NCI-H1436 treated with DMSO at 0.1 percent for 48 hours (cell line): ENCODE measurements around the gene COL8A2.

Experiments used
- DNase-seq: peaks from one replicate; lab custom pipeline; 2025; lab: John Stamatoyannopoulos, UW

Gene COL8A2

DNA sequence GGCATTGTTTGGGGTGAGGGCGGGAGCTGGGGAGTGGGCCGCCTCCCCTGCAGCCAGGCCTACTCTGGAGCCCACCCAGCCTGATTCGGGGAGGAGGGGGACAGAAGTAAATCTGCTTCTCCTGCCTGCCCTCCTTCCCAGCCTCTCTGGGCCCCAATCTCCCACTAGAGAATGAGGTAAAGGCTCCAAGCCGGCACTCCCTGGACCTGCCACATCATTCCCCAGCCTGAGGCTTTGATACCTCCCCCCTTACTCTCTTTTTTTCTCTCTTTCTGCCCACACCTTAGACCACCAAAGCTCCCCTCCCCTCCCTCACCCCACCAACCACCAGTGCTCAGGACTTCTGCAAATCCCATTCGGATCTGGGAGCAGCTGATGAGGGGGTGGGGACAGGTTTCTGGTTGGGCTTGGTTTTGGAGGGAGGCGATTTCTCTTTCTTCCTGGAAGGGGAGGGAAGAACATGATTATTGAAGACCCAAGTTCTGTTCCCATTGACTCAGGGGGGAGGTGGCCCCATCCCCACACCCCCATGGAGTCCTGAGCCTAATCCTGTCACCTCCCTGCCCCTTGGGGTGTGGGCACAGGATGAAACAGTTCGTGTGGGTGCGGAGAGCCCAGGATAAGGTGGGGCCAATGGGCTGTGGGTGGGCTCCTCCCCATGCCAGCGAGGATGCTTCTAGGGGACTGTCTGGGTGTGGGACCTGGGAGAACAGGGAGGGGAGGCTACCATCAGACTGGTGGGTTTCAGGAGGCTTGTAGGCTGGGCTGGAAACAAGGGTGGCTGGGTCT, 32.3 kb upstream of the COL8A2 start:
- DNase-seq = no peak

DNA sequence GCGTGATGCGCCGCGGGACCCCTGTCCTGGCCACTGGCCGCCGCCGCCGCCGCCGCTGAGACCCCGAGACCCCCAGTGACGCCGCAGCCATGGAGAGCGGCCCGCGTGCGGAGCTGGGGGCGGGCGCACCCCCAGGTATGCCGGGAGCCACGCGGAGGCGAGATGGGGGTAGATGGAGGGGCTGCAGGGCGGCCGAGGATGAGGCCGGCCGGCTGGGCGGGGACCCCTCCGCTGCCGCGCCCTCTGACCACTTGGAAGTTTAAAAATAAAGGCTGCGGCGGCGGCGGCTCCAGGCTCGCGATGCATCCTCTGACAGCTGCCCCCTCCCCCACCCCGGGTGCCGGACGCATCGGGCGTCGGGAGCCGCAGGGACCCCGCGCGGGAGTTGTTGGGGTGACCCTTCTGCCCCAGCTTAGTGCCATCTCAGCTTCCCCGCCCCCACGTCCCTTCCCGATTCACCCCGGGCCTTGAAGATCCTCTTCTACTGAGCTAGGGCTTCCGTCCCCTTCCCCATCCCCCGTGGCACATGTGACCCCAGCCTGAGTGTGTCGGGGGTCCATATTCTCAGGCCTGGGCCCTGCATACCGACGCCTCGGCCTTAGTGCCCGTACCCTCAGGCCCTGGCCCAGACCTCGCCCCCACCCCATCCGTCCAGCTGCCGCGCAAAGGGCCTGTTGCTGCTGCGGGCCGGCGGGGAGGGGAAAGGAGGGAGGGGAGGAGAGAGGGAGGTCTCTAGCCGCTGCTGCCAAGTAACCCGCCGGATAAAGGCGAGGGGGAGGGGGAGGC, 31.5 kb upstream of the COL8A2 start:
- DNase-seq = no peak

DNA sequence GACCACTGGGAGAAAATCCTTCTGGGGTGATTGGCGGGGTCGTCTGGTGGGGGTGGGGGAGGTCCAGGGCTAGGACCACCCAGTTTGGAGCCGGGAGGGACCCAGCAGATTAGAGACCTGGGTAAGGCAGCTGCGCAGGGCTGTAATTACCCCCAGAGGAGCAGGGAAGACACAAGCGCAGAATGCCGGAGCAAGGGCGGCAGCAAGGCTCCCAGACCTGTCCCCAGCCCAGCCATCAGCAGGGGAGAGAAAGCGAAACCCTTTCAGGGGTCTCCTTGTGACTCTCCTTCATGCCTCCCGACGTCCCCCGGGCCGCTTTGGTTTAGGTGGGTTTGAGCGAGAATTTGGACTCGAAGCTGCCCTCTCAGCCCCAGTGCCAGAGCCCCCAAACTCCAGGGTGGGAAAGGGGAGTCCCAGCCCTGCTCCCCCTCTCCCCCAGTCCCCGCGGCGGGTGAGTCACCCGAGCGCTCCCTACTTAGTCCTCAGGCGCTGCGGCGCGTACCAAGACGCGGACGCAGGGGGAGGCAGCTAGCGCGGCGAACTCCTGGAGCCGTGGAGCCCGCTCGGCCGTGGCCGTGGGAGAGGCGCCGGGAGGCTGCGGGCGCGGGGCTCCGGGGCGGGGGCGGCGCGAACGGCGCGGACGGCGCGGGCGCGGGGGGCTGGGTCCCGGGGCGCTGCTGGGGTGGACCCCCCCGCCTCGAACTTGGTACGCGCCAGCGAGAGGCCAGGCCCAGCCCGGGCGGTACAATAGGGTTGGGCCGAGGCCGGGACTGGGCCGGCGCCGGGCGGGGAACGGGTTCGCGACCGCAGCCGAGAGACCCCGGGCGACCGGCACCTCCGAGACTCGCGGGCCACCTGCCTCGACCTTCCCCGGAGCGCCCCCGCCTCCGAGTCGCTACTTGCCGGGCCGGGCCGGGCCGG, 30.6 kb upstream of the COL8A2 start, which contains the start of gene MAP7D1:
TSS of gene MAP7D1 (plus strand) at position 753 of the 921 bp plus-strand sequence. CDS start 258 bp downstream, outside the sequence.
- DNase-seq = no peak

DNA sequence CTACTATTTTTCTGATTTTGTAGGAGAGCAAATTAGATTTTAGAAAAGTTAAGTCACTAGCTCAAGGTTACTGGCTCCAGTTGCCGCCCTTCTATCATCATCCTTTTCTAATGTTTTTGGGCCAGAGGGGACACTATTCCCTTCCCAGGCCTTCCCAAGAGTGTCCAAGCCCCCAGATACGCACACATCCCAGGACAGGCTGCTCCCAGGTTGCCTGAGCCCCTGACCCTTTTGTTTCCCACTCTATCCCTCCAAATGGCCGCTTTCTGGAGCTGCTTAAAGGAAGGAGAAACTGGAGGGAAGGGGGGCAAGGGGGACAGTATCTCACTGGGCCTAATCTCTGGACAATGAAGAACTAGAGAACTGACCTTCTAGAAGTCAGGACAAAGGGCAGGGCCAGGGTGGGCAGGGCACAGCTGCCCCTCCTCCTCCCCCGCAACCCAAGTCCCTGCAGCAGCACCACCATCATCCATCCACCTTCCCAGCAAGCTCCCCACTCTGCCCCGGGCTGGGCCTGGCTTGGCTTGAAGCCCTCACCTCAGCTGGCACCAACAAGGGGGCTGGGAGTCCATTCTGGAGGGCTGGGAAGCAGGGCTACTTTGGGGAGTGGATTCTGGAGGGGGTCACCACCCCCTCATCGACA, 29.9 kb upstream of the COL8A2 start:
- DNase-seq = no peak

DNA sequence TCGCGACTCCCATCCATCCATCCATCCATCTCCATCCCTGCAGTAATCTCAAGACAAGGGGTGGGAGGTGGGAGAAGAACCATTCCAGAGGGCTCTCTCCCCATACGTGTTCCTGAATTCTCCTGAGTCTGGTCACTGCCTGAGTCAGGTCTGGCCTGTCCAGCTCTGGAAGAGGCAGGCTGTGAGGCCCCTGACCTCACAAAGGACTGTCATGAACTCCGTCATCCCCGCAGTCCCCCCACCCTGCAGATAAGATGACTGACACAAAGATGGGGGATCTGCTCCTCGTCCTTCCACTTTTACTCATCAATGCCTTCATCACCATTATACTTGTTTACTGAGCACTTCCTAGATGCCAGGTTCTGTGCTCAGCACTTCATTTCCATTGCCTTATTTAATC, 29.3 kb upstream of the COL8A2 start:
- no peak for DNase-seq

DNA sequence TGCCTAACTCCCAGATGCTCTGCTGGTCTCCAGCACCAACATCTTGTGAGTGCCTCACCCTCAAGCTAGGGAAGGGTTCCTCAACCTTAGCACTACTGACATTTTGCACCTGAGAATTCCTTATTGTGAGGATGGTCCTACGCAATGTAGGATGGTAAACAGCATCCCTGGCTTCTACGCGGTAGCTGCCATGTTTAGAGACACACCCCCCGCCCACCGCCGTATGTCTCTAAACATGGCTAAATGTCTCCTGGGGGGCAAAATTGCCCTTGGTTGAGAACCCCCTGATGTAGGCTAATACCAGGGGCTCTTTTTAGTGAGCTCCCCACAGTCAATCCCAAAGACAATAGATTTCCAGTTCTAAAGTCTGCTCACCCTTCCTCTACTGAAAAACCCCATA, 28.5 kb upstream of the COL8A2 start:
- DNase-seq = no peak

DNA sequence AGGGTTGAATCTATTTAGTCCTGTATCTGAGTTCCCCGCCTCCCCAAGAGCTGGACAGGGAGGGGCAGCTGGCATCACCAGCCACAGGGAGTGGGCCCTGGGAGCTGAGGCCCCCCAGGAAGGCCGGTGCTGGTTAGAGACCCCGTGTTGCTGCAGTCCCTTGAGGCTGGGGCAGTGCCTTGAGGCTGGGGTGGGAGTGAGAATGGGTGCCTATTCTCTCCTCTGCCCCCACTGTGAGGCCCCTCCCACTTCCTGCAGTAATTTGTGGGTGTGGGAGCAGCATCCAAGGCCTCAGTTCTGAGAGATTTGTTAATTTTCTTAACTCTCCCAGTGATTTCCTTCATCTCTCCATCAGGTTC, 26.8 kb upstream of the COL8A2 start:
- DNase-seq = no peak

DNA sequence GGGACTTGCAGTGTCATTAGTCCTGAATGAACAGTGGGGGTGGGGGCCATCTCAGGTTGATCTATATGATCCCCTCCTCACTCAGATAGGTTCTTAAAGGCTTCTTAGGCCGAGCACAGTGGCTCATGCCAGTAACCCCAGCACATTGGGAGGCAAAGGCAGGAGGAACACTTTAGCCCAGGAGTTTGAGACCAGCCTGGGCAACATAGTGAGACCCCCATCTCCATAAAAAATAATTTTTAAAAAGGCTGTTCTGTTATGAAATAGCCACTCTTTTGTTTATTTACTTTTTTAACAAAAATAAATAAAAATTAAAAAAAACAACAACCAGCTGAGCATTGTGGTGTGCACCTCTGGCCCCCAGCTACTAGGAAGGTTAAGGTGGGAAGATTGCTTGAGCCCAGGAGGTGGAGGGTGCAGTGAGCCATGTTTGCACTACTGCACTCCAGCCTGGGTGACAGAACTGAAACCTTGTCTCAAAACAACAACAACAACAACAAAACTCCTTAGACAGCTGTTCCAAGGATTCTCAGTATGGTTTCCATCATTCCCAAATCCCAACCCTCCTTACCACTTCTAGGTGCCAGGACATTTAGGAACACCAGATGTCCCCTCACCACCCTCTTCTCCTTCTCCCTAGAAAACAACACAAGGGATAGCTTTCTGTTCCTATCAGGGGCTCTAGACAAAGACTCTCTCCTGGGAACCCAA, 26.3 kb upstream of the COL8A2 start:
- no peak for DNase-seq

DNA sequence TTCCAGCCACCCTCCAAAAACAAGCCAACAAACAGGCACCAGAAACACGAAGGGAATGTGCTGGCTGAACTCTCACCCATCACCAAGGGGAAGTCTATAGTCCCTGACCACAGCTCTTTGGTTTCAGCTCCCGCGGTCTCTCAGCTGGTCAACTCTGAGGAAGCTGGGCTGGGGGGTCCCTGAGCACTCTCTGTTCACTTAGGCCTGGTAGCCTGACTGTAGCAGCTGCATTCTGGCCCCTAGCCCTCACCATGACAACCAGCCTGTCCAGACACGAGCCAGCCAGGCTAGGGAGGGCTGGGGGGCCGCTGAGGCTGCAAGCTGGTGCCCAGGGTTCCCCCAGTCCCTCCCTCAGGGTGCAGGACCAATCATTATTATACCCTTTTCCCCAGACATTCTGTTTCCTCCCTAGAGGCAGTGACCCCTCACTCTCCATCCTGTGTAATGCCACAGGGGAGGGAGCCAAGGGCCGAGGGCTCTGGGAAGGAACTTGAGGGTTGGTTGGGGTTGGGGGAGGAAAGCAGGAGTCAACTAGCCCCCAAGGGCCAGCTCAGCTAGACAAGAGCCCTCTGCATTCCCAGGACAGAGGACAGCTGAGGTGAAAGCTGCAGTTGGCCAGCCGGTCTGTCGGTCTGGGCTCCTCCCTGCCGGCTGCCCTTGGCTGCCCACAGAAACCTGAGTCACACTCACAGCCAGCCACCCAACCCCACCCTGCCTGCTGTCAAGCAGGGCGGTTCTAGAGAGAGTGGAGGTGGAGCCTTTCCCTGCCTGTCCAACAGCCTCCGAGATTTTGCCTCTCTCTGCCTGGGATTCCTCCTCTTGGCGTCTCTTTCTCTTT, 25.5 kb upstream of the COL8A2 start:
- peak; percentile 75 for DNase-seq

DNA sequence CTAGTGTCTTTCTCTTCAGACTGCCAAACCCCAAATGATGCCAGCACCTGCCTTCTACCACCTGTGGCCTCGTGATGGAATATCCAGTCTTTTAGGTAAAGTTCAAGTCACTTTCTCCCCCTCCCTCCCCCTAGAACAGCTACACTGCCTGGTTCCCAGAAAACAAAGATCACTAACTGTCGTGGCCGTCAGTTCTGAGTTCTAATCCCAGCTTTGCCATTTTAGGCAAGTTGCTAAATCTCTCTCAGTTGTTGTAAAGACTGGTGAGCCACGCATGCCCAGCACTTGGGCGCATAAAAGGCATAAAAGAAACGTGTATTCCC, 24.9 kb upstream of the COL8A2 start:
- no peak for DNase-seq

DNA sequence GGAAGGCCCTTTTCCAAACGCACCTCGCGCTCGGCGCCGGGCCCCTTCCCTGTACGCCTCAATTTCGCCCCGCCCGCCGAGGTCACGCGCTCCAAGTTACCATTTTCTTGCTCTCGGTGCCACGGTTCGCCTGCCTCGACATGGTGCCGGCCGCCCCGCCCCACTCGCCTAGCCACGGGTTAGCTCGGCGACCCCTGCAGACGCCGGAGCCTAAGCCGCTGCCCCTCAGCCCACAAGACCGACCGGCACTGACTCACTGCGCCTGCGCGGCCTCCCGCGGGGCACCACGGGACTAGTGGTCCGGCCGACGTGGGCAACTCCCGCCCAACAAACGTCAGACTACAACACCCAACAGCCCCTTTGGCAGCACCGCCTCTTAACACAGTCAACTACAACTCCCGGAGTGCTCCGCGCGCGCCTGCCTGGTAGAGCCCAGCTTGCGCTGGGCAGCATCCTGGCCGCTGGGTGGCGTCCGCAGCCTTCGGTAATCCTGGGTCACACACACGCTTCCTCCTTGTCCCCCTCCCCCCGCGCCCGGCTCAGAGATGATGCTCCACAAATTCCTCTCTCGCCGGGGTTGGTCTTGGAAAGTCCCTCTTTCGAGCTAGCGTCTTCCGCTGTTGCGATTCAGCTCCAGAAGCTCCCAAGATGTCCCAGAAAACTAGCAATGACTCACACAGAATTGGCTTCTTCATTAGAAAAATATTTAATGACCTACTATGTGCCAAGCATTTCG, 24.4 kb upstream of the COL8A2 start, which contains the start of gene TRAPPC3:
TSS of gene TRAPPC3 (minus strand) at position 250 of the 736 bp plus-strand sequence. CDS start at position 142, 108 bp downstream.
- DNase-seq = peak; percentile 99

DNA sequence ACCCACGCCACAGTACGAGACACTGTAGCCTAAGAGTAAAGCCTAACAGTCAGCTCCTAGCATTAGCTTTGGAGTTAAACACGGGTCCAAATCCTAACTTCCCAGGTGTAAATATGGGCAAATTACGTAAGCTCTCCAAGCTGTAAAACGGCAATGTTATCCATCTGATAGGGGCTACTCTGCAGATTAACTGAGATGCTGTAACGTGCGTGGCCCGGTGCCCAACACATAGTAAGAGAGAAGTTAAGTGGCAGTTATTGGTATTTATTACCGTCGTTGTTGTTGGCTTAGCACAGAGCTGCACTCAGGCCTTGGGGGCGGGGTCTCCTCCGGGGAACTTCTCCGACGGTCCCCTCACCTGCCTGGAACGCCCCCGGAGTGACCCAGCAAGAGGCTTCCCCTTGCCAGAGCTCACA, 23.8 kb upstream of the COL8A2 start:
- no peak for DNase-seq

DNA sequence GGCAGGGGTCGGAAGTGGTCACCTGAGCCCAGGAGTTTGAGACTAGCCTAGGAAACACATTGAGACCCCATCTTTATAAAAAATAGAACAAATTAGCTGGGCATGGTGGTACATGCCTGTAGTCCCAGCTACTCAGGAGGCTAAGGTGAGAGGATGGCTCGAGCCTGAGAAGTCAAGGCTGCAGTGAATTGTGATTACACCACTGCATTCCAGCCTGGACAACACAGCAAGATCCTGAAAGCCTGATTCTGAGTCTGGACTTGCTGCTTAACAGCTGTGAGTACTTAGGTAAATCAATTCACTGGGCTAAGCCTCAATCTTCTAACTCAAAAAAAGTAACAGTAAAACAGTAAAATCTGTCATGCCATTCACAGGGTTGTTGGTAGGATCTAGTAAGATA, 19.4 kb upstream of the COL8A2 start:
- no peak for DNase-seq

DNA sequence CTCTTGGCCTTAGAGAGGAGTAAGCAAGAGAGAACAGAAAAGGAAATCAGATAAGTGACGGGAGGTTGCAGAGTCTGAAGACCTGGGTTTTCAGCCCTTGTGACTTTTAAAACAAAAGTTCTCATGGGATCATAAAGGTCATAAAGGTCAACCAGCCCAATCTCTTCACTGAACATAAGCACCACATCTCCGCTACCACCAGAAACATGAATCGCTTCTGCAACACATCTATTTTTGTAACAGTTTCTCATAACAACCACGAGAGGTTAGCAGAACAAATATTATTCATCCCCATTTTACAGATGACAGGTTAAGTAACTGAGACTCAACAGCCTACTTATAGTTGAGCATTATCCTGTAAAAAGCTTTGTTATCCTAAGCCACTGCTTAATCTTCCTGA, 18.4 kb upstream of the COL8A2 start:
- no peak for DNase-seq

DNA sequence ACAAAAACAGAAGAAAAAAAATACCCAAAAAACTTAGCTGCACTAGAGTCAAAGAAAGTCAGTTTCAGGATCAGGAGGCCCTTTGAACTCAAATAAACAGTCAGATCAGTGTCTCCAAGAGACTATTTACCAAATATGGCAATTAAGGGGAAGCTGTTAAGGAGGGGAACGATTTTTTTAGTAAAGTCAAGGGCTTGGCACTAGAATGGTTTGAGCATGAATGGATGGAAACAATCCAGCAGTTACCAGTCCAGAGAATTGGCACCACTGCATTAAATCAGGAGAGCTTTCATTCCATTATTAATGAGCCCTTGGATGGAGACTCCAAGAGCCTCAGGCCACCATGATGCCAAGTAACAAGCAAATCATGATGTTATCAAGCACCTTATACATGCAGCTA, 17.1 kb upstream of the COL8A2 start:
- DNase-seq = no peak

DNA sequence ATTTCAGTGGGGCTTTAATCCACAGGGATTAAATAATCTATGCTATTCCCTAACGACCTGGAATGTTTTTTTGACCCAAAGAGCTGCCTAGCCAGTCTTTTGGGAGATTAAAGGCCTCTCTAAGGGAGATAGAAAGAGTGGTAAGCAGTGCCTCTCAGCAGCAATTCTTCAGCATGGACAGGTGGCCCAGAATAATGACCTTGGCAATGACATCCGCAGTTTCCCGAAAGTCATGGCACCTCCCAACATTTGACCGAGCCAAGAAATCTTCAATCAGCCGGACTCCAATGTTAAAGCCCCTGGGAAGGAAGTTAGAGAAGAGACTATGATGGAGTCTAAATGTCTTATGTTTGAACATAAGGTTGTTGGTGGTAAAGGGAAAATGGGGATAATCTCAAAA, 14.5 kb upstream of the COL8A2 start:
- no peak for DNase-seq

DNA sequence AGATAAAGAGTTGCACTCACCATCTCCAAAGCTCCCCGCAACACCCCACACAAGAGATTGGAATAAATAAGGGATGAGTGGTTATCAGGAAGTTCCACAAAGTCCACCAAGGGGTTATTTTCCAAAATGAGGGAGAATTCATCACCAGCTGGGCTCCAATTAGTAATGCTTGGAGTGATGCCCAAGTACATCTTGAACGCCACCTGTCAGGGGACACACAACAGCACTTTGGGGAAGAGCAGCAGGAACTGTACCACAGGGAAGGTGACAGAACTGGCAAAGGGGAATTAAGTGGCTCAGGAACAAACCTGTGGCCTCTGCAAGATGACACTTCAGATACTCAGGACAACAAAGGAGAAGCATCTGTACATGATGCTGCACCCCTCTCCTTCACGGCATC, 12.8 kb upstream of the COL8A2 start:
- DNase-seq = no peak

DNA sequence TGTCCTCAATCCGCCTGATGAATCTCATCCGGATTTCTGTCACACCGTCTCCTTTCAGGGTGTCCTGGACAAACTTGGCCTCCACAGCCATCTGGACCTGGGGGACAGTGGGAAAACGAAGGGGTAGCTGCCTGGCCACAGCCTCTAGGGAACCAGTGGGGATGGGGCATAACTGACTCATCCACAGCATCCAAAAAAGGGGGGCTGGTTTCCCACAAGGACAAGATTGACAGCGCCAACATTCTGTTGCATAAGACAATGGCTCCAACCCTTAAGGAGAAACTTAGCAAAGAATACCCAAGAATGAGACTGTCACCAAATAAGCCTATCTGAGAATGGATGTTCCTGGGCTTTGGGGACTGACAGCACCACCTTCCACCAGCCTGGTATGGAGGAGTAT, 12.2 kb upstream of the COL8A2 start:
- DNase-seq = no peak

DNA sequence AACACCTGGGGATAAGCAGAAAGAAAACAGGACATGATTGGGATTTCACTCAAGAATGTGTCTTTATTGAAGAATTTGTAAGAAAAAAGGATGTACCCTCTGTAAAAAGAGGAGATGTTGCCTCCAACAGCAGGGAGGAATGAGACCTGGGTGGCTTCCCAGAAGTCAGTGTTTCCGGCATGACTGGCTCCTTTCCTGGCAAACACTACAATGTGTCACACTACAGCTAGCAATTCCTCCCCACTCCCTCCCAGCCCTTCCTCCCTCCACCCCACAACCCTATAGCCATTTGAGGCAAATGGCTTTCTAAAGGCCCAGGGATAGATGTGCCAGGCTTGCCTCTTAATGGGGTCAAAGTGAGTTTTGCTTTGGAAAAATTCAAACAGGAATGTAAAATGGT, 11.5 kb upstream of the COL8A2 start:
- DNase-seq = no peak

DNA sequence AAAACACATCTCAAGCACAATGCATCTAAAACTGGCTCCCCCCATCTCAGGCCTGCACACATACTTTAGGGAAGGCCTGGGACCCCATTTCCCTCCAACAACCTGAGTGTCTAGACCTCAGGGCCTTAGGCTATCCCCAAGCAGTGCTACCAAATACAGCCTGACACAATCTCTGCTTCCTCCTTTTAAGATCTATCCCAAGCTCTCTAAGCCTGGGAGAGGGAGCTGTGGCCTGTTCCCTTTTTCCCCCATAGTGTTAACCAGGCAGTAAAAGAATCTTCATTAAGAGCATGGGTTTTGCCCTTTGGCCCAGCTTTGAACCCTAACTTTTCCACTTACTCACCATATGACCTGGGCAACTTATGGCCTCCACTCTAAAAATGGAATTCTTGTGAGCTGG, 10.8 kb upstream of the COL8A2 start:
- DNase-seq = no peak
